Inferior parietal cortex (tissue), 1 donor: Measurements from ENCODE around the gene TTLL11.

Source experiments
- DNase-seq: peaks from one replicate; pipeline ENCODE4 v3.0.0-alpha.2; 2016; ENCODE audit errors: extremely low spot score

The TTLL11 gene

GRCh38 chr9:121881920-121882500 lies 211.1 kb downstream of the TTLL11 start:
- DNase-seq, result no peak

- DNase-seq, result no peak
These were observed 212.7 kb downstream of the TTLL11 start for GRCh38 chr9:121880343-121880898.

GRCh38 chr9:121878271-121878822 lies 214.8 kb downstream of the TTLL11 start:
- DNase-seq, result no peak

DNA sequence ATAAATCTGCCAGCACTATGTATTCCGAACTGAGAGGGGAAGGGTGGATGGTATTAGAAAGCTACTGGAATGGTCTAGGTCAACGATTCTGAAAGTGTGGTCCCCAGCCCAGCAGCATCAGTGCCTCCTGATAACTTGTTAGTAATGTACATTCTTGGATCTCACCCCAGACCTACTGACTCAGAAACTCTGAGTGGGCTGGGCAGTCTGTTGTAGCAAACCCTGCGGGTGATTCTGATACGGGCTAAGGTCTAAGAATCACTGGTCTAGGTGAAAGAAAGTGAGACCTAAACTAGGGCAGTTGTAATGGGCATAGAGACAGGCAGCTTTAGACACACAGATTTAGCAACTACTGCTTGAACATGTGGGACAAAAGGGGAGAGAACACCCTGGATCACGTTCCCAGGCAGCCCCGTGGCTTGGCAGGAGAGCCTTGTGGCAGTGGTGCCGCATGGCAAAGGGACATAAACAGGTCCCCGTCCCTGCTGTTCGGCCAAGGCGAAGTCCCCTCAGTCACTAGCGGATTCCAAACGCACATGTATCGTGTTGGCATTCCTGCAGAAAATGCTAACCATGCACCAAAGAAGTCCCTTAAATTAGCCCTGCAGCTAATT lies 216.3 kb downstream of the TTLL11 start:
- DNase-seq, result no peak

GRCh38 chr9:121876255-121876654 lies 216.9 kb downstream of the TTLL11 start:
- DNase-seq, result no peak

GRCh38 chr9:121874524-121874923 lies 218.6 kb downstream of the TTLL11 start:
- no peak for DNase-seq

DNA sequence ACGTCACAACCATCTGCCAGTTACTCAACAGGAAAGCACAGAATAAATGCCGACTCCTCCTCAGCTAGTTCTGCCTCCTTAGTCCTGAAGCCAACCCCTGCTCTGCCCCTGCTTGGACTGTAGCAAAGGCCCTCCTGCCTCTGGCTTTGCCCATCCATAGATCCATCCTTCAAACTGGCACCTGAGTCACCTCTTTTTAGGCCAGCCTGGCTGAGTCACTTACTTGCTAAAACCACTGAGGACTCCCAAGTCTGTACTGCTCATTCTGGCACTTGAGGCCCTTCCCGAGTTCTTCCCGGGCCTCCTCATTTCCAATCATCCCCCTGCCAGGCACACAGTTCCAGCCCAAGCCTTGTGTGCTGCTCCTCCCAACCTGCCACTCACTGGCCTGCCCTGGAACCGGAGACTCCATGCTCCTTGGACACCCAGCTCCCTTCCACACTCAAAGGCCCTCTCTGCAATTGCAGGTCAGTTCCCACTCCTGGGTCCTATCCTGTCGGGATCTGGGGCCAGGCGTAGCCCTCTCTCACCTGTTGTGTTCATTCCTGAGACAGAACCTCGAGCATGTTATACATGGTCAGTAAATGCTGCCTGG lies 221.6 kb downstream of the TTLL11 start:
- DNase-seq, result no peak

DNA sequence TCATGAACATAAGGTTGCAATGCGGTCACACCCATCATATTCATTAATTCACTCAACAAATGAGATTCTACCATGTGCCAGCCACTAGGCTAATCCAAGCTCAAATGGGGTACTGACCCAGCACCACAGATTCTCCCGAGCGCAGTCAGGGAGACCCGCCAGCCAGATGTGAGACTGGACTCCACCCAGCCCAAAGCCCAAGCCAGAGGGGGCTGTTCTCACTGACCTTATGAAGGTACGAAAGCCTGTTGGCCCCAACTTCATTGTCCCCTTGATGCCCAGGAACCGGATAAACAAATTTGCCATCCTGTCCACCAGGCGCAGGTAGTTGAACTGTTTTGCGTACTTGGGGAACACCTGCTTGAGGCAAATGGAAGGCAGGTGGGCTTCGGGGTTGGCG lies 222.8 kb downstream of the TTLL11 start:
- no peak for DNase-seq

GRCh38 chr9:121868626-121869025 lies 224.5 kb downstream of the TTLL11 start:
- no peak for DNase-seq

- DNase-seq, result no peak
These were observed 226.2 kb downstream of the TTLL11 start for GRCh38 chr9:121866927-121867326.

GRCh38 chr9:121865884-121866283 lies 227.2 kb downstream of the TTLL11 start:
- no peak for DNase-seq

GRCh38 chr9:121865060-121865459 lies 228.0 kb downstream of the TTLL11 start:
- DNase-seq, result no peak

DNA sequence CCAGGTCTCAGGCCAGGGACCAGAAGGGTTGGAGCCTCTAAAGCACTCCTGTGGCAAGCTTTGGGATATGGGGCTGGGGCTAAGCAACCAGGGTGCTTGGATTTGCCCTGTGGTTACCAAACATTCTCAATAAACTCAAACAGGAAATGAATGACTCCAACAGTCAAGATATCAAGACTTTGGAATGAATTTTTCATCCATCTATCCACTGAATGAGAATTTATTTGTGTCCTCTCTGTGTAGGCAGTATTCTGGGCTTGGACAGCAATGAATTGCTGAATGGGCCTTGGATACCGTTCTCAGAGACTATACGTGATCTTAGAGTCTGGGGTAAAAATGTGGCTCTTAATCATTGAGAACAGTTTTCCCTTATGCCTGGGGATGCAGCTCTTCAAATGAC lies 229.2 kb downstream of the TTLL11 start:
- DNase-seq, result no peak

DNA sequence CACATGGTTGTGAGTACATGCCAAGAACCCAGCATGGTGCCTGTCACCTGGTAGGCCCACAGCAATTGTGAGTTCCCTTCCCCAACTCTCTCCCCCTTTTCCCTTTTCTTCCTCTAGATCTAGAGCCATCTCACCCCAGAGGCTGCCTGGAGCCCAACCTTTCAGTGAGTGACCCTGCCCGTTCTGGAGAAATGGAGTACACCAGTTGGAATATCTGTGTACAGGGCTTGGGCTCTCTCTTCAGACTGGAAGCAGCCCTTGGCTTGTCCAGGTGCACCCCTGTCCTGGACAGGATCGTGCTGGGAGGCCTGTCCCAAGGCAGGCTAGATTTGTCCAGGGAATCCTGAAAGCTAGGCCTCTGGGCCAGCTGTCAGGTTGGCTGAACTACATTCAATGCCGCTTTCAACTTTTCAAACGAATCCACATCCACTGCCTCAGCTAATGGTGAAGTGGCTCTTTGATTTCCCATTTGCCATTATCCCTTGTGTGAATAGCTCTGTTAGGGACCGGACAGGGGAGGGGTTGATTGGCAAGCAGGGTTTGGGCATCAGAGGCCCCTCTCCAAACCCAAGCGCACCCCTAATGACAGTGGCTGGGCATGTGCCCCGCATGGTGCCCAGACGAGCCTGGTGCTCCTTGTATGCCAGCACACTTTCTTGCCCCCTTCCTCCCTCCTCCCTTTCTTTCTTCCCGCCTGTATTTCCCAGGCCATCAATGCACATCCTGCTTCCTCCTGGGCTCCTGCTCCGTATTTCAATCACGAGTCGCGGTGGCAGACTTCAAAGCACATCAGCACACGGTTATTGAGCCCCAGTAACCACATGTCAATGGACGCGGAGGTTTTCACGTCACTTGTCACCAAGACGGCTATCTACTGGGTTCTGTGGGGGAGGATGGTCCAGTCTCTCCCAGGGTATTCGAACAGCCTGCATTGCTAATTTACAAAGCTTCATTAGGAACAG lies 230.5 kb downstream of the TTLL11 start:
- no peak for DNase-seq

GRCh38 chr9:121861501-121862180 lies 231.5 kb downstream of the TTLL11 start:
- no peak for DNase-seq

- no peak for DNase-seq
These were observed 232.4 kb downstream of the TTLL11 start for GRCh38 chr9:121860744-121861143.

GRCh38 chr9:121860213-121860612 lies 232.9 kb downstream of the TTLL11 start:
- DNase-seq, result no peak

GRCh38 chr9:121859646-121860045 lies 233.5 kb downstream of the TTLL11 start:
- DNase-seq, result no peak

DNA sequence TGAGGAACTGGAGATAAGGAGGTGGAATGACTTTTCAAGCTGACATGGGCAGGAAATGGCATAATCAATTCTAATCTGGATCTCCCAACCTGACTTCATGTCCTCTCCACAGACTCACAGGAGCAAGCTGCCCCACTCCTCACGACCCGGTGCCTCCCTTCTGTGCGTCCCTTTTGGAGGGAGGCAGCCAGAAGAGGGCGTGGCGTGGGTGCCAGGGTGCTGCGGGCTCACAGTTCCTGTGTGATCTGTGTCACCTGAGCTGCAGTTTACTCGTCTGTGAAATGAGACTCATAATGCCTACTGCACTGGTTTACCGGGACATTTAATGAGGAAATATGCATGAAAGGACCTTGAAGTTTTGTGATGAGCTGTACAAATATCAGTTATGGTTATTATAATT lies 234.3 kb downstream of the TTLL11 start:
- no peak for DNase-seq

- no peak for DNase-seq
These were observed 235.2 kb downstream of the TTLL11 start for GRCh38 chr9:121857928-121858327.

DNA sequence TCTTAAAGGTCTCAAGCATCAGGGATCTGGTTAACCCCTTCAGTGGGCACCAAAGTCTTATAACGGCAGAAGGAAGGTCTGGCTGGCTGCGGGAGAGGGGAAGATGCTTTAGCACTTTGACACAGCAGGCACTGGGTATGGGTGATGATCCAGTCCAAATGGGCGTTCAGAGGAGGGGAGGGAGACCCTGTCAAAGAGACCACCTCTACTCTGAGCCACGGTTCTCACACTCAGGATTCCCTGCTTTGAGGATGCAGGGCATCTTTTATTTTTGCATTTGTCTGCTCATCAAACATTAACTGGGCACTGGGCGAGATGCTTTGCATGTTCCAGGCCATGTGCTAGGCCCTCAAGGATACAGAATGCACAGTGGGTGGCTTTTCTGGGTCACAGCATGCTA lies 237.6 kb downstream of the TTLL11 start:
- DNase-seq, result no peak
